T1000 (cell line): Measurements from ENCODE around the gene WDR7.

Experiments
- DNase-seq: peaks from one replicate; lab custom pipeline; 2025; ENCODE audit warnings: mixed read lengths; lab: John Stamatoyannopoulos, UW

WDR7 gene

DNA sequence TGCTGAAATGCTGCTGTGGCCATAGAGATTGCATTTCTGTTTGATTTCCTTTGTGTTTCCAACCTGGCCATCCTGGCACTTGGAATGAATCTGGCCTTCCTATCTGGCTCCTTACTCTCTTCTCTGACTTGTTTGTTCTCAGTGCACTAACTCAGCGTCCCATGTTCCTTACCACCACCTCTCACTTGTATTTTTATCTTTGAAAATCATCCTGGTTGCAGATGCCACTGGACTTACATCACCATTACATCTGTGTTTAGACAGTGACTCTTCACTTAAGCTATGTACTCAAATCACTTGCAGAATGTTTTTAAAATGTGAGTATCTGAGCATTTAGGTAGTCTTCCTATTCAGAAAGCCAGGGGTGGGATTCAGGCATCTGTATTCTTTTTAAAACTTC, 239.5 kb downstream of the WDR7 start:
- DNase-seq: no peak

DNA sequence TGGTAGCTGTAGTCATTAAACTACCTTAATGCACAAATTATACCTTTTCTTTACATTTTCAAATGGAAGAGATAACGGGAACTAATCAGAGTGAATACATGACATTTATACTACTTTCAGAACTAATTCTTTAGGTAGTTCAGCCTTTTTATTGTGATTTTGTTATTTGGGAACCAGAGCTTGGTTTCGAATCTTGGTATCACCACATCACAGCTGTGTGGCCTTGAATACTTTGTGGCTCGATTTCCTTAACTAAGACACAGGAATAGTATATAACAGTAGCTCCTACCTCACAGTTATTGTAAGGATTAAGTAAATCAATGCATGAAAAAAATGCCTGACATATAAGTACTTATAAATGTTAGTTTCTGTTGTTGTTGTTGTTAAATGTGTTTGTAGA, 240.0 kb downstream of the WDR7 start:
- DNase-seq: no peak

DNA sequence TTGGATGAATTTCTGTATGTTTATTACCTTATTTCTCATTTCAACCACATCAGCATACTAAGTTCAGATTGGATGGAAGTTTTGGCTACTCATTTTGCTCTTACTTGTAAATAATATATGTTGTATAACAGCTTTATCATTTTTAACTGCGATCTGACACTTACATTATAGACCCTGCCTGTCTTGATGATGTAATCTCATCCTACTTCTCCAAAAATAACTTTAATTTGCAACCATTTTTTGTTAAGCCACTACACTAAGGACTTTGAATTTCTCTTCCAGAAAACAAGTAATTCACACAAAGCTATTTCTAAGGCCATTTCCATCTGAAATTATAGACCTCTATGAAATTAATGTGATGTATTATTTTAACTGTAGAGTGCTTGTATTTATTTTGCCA, 240.7 kb downstream of the WDR7 start:
- no peak for DNase-seq

DNA sequence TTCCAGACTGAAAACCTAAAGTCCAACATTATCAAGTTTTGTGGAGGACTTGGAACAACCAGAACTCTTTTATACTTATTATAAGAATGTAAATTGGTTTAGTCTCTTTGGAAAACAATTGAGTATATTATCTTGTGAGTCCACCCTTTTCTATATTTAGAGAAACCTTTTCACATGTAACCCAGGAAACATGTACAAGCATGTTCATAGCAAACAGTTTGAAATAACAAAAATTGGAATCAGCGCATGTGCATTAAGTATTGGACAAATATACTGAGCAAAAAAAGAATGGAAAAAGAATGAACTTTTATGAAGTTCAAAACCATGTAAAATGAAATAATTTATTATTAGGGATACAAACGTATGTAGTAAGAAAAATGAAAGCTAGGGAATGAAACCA, 246.0 kb downstream of the WDR7 start:
- DNase-seq: no peak

DNA sequence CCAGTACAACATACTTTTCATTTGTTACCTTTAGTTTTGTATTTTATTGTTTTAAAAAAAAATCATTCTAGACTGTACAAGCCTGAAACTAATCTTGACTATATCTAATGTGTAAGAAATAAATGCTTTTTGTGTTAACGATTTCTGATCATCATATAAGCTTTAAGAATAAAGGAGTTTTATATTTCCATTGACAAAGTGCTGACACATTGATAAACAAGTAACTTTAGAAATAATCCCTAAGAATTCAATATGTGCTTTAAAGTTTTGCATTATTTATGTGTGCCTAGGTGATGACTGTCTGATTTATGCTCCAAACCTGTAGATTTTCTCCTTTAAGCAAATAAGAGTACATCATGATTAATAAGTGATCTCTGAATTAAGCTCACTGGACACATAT, 248.5 kb downstream of the WDR7 start:
- no peak for DNase-seq

DNA sequence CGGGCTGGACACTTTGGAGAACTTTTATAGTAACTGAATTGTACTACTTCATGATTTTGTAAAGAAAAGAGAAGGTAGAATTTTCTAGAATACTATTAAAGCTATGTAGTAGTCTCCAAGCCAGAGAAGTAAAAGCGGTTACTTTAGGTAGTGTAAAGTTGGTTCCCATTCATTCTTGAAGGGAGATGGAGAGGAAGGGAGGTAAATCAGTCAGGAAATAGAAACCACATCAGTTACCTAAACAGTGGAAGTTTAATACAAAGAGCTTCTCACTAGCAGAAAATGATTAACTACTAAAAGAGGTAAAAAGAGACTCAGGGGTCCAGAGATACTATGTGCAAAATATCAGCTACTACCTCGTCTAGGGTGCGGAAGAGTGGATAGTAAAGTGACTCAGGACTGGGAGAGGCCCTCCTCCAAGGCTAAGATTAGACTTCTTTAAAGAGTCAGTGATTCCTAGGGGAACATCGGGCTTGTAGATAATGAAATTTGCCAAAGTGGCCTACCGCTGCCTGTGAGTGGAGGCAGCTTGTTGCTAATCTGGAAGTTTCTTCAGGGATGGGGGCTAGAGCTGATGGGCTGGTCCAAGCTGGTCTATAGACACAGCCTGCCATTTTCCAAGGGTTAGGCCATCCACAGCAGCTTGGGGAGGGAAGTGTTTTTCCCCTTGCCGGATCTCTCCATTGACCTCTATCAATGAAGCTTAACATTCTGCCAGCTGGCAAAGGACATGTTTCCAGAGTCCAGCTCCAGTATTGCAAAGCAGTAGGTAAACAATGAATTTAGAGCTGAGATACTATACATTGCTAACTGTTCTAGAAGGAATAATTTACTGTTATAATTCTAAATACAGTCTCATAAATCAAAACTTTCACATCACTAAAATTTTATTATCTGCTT, 249.3 kb downstream of the WDR7 start:
- no peak for DNase-seq

DNA sequence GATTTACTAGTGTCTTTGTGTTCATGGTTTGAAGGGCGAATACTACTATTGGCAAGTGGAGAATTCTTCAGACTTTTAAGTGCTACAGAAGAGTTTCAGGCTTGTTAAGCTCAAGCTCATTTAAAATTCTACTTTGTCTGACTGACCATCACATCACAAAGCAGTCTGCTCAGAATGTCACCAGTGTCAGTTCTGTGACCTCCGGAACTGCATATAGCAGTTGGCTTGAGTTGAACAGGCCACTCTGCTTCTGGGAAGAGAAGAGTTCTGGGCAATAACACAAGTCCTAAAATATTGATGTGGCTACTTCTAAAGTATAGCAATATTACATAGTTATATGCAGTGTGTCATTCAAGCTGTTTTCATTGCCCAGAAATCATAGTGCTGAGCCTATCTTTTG, 250.8 kb downstream of the WDR7 start:
- no peak for DNase-seq

DNA sequence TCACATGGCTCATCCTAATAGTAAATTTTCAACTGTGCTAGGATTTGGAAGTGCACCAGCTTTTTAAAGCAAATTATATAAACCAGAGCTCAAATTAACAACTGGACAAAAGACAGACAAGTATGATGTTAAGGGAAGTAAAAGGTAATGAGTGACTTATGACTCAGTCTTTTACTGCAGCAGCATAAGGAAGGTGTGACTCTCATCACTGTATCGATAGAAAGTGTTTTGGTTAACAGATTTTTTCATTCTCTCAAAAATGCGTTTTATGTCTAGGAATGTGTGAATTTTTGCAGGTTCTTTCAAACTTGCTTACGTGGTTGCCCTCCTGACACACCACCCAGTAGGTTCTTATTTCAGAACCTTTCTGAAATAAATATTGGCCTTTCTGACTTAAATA, 251.5 kb downstream of the WDR7 start:
- no peak for DNase-seq

DNA sequence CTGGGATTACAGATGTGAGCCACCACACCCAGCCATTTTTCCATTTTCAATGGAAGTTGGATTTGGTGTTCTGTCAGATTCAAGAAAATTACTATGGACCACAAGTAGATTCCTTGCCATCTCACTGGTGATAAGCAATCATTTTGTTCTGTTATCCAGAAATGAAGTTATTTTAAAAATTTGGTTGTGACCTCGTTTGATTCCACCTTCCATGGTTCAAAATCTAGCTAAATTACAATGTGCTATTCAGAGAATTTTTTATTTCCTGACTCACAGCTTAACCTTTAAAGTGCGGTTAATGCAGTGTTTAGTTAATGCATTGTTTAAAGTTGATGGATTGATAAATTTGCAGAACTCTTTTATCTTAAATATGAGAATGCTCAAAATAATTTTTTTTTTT, 252.5 kb downstream of the WDR7 start:
- DNase-seq: no peak

DNA sequence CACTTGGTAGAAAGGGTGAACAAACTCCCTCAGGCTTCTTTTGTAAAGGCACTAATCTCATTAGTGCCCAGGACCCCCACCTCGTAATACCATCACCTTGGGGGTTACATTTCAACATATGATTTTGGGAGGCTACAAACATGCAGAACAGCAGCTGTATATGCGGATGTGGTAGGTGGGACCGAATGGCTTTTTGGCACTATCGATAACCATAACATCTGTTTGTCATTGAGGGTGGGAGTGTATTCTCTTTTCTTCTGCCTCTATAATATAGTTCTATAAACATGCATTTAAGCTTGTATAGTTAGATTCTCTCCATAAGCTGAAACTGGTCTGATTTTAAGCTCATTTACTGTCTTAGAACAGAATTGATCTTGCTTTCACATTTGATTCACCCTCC, 256.6 kb downstream of the WDR7 start:
- no peak for DNase-seq

DNA sequence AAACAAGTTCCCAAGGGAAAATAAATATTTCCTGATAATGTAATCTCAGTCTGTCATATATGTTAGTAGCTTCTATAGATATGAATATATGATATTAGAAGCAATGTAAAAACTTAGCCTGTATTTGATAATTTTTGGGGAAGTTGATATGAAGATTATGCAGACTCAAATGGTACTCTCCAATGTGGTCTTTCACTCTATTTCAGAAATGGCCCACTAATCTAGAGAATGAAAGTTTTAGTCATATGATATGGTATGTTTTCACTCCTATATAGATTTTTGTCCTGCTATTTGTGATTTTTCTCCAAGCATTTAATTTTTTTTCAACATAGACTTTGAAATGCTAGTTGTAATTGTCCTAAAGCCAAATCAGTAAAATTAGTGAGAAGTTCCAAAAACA, 259.1 kb downstream of the WDR7 start:
- DNase-seq: no peak

DNA sequence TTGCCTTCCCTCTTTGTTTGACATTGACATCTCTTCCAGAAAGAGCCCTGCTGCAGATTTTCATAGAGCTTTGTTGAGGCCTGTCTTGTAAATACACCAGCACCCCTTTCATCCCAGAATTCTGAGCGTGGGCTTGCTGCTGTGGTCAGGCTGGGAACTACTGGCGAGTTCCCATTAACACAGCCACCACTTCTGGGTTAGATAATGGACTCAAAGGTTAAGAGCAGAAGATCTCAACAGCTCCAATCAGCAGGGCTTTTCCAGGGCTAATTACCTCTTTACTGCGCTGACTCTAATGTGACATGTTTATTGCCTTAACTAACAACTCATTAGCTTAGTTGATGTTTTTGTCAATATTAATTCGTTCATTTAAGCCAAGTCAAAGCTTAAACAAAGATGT, 259.8 kb downstream of the WDR7 start:
- no peak for DNase-seq

DNA sequence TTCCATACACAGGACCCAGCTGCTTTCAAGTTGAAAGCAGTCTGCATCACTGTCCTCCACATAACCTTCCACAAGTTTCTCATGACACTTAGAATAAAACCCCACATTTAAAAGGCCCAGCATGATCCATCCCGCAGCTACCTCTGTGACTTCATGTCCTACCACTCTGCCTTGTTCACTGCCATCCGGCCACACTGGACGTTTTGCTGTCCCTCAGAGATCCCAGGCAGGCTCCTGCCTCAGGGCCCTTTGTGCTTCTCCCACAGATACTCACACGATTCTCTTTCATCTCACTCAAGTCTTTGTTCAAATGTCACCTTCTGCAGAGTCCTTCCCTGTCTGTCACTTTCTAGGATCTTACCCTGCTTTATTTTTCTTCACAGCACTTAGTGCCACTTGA, 262.8 kb downstream of the WDR7 start:
- DNase-seq: no peak

DNA sequence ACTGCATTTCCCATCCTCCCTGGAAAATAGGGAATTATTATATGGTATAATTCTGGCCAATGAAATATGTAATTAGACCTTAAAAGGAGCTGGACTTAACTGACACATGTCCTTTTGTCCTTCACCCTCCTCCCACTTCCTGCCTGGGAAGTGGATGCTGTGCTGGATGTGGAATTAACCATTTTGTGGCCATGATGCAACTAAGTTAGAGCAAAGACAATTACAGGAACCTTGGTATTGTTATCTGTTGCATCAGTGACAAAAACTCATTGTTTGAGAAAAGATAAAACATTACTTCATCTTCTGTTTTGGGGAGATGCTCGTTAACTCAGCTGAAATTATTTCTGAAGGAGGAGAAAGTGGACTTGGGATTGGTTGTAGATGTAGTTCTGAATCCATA, 268.0 kb downstream of the WDR7 start:
- DNase-seq: no peak

DNA sequence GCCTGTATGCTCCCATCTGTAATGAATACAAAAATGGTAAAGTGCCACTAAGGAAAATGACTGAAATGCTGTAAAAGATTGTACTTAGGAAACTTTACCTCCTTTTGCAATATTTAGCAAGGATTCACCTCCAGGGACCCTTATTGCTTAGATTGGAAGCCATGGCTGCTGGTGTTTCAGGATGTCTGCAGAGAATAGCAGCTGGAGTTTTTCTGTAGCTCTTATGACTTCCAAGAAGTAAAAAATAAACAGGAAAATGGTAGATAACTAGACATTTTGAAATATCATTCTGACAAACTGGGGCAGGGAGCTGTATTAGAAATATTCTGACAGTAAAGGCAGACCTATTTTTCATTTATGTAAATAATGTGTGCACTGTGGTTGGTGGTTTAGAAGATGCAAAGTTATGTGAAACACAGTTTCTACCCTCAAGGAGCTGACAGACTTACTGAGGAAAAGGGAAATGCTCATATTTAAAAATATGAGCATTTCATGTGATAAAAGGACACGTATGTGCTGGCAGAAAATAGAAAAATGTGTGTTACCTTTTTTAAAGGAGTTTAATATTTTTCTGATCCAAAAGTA, 270.8 kb downstream of the WDR7 start:
- no peak for DNase-seq

DNA sequence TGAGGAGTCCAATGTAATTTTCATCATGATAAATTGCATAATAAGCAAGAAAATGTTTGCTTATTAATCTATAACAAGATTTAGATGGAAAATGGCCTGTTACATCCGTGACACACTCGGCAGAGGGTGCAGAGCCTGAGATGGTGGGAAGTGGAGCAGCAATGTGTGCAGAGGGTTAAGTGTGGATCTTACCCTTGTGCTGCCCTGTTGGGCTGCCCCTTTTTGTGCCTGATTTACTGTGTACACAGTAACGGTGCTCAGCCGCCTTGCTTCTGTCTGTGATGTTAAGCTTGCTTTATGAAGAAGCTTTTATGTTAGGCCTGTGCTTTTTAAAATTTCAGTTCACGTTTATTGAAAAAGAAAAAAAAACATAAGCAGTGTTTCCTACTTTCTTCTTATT, 275.6 kb downstream of the WDR7 start:
- no peak for DNase-seq

DNA sequence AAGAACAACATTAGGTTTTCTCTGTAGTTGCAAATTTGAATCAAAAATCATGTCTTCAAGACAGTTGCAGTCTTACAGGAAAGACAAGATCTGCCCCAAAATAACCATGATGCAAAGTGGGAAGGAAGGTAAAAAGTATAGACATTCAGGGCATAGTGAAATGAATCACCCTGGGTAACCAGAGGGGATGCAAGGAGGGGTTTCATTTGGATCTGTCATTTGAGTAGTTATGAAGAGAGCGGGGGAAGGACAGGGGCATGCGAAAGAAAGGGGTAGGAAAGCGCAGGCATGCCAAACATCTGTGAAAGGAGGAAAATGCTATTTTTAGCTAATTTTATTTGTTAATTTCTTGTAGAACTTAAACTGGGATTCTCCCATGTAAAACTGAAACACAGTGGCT, 276.6 kb downstream of the WDR7 start:
- DNase-seq: no peak

DNA sequence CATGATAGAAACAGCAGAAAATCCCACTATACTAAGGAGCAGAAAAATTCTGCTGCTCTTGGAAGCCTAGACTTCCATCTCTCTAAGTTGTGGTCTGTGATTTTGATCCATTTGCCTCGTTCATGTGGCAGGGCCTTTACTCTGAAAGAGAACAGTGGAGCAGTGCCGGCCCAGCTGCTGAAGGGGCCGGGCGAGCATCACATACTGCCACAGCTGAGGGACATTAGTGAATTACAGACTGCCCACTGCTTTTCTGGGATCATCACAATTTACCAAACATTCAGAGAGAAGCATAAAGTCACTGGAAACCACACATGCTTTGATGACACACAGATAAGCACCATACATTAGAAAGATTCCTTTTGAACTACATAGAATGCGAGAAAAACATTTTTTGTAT, 278.7 kb downstream of the WDR7 start:
- no peak for DNase-seq

DNA sequence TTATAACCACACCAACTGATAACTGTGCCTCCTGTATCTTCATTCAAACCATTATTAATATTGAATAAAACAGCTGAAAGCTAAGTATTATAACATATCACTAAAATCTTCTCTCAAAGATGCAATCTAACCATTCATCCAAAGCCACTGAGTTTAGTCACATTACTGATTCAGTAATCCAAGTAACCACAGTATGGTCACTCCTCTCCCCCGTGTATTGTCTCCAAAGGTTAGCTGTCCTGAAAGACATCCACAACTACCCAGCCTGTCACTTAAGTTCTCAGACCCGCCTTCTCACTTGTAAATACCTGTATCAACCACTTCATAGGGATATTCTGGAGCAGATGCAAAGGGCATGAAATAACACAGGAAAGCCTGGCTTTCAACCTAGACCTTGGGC, 282.3 kb downstream of the WDR7 start:
- DNase-seq: no peak

DNA sequence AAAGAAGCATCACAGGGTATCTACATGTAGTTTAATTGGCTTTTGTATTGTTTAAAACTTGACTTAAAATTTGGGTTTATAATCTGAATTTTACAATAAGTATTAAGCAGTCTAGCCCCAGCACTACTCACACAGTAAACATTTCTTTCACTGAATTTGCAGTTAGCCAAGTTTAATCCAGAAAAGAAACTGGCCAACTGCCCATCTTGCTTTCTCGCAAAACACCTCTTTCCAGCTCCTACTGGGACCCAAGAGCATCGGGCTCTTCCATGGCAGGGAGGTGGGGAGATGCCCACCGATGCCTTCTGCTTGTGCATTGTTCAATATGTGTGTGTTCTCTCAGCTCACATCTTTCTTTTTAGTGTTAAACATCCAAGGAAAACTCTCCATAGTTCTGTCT, 283.0 kb downstream of the WDR7 start:
- DNase-seq: no peak

DNA sequence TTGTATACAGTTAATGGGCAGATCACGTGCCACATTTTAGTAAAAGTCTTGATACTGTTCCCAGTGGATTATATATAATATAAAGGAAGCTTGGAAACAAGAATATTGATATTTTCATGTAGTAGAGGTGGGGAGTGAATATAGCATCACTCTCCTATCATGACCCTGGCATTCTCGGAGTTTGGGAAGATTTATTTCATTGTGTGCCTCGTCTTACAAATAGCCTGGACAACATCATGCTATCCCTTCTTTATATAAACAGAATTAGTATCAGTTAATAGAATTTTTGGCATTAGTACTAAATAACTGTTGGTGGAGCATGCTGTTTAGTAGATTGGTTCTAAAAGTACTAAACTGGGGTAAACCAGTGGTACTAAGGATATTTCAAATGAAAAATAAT, 283.7 kb downstream of the WDR7 start:
- DNase-seq: no peak

DNA sequence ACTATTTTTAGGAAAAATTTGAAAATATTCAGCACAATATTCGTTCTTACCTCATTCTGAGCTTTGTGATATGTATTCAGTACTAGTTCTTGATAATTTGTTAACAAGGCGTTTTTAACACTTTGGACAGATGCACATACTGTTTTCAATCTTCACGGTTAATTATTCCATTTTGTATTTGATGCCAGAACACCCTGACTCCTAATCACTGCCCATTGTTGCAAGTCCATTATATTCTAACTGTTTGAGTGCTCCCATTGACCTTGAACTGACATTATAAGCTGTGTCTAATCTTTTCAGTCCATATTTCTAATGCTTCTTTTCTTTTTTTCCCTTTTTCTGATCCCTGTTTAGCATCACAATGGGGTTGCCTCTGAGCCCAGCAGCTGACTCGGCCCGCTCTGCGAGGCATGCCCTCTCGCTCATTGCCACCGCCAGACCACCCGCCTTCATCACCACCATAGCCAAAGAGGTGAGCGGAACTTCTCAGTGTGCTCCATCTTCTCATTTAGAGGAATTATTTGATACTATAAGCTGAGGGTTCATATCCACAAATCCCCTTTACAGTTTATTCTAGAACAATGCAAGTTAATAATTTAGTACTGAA, 284.4 kb downstream of the WDR7 start:
- no peak for DNase-seq

DNA sequence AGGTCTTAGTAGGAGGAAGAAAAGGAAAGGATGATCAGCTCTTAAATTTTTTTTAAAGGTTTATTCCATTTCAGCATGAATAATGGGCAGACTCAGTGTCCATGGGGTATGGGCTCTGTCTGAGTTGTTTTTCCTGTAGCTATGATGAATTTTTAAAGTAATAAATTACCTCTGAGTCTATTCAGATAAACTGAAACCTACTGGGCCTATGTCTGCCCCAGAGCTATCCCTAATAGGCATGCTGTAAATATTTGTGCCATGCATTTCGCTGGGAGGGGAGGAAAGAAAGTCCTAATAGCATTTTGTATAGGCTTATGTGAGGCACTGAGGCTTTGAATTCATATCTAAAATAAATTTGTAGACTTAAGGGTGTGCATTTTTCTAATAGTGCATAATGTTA, 285.3 kb downstream of the WDR7 start:
- DNase-seq: no peak
